ENCODE measurements around the gene TRIM71. TPM values are rescaled to one million over a fixed set of nuclear protein-coding genes. Genes with fewer than 3 reads are reported as not detected.
"Not testable (repeated sequence)": the region's sequence is repeated elsewhere in the genome, so short reads cannot be mapped to it uniquely, and the experiment has no call there.

TRIM71 gene
- total and polyA plus RNA-seq, 7 donors, result not detected

DNA sequence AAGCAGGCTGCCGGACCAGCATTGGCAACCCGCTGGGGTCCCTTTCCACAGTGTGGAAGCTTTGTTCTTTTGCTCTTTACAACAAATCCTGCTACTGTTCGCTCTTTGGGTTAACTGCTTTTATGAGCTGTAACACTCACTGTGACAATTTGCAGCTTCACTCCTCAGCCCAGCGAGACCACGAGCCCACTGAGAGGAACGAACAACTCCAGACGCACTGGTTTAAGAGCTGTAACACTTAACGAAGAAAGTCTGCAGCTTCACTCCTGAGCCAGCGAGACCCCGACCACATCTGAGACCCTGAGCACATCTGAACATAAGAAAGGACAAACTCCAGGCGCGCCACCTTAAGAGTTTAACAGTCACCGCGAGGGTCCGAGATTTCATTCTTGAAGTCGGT, 122.9 kb downstream of the TRIM71 start:
- intact Hi-C loops (cut with DNase I), result loop anchor here (10.0 kb wide), 1 partner anchor 434 kb away; no protein-coding TSS in a partner anchor
- H3K27me3 ChIP-seq, result no peaks in the 10 kb centered on the region
- H3K9me3 ChIP-seq, result no peaks in the 10 kb centered on the region
- H3K27ac ChIP-seq, result no peak overlapping the region
- no peaks in the 10 kb centered on the region for H3K4me1 ChIP-seq
- WGBS, 2 donors, result 82 to 92% methylated on average over 16 of the region's 16 CpGs
- H3K4me3 ChIP-seq, result no peak overlapping the region
- H3K36me3 ChIP-seq, result no peaks in the 10 kb centered on the region
- no peak for DNase-seq
- TF ChIP-seq CTCF (IDR thresholded peaks at IDR 0.05), result no peak
- no peak for TF ChIP-seq POLR2A (IDR thresholded peaks at IDR 0.05)
- TF ChIP-seq EP300 (IDR thresholded peaks at IDR 0.05), result no peak
- TF ChIP-seq POLR2AphosphoS5 (IDR thresholded peaks at IDR 0.05), result no peak

DNA sequence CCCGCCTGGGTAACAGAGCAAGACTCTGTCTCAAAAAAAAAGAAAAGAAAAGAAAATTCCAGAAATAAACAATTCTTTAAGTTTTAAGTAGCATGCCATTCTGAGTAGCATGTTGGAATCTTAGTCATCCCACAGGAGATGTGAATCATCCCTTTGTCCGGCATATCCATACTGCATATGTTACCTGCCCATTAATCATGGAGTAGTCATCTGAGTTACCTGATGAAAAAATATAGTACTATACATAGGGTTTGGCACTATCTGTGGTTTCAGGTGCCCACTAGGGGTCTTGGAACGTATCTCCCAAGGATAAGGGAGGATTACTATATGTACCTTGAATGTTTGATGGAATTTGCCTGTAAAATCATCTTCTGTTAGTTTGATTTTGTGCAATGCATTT, 127.3 kb downstream of the TRIM71 start:
- H3K27ac ChIP-seq, result no peak overlapping the region
- H3K9me3 ChIP-seq, result no peaks in the 10 kb centered on the region
- TF ChIP-seq POLR2AphosphoS5 (IDR thresholded peaks at IDR 0.05) (no peak), EP300 (IDR thresholded peaks at IDR 0.05) (no peak), POLR2A (IDR thresholded peaks at IDR 0.05) (no peak), CTCF (IDR thresholded peaks at IDR 0.05) (no peak)
- H3K27me3 ChIP-seq, result no peaks in the 10 kb centered on the region
- intact Hi-C loops (cut with DNase I), result loop anchor here (10.0 kb wide), 1 partner anchor 430 kb away; no protein-coding TSS in a partner anchor
- no peaks in the 10 kb centered on the region for H3K36me3 ChIP-seq
- no peak for DNase-seq
- H3K4me1 ChIP-seq, result no peaks in the 10 kb centered on the region
- WGBS, 2 donors, result 82% methylated on average over 3 of the region's 3 CpGs
- no peak overlapping the region for H3K4me3 ChIP-seq

GRCh38 chr3:32945598-32945997, 127.8 kb downstream of the TRIM71 start:
- H3K4me3 ChIP-seq, DNase-seq, H3K27ac ChIP-seq, H3K9me3 ChIP-seq, H3K4me1 ChIP-seq, H3K27me3 ChIP-seq, H3K36me3 ChIP-seq: not testable (repeated sequence)
- 93 to 94% methylated on average over 12 of the region's 12 CpGs for WGBS, 2 donors
- intact Hi-C loops (cut with DNase I), result loop anchor here (10.0 kb wide), 1 partner anchor 429 kb away; no protein-coding TSS in a partner anchor

DNA sequence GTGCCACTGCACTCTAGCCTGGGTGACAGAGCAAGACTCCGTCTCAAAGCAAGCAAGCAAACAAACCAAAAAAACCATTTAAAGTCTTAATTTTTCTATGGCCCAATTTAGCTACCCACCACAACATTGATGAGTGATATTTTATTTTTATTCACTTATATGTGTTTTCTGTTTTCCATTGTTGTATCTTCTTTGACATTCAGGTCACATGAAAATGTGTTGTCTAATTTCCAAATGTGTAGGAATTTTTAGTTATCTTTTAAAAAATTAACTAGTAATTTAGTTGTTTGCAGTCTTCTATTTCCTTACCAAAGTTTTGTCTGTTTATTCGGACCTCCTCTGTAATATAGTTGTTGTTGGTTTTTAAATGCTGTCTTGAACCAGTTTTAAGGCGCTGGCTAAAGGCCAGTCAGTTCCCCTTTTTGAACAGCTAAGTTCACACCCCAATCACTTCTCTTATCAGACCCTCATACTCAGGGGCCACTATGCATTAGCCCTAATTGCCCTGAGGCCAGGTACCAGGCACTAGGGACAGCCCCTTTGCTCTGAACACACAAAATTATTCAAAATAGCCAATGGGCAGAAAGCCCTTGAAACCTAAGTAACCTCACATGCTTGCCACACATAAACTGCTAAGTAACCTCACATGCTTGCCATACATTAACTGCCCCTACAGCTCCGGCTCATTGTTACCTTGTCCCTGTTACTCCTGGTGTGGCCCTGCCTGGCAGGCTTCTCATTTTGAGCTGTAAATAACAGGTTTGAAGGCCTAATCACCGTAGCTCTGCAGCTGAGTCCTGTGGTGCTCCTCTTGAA, 129.4 kb downstream of the TRIM71 start:
- WGBS, 2 donors, result 73 to 74% methylated on average over 5 of the region's 5 CpGs
- no peak overlapping the region for H3K4me3 ChIP-seq
- no peak for TF ChIP-seq EP300 (IDR thresholded peaks at IDR 0.05)
- intact Hi-C loops (cut with DNase I), result loop anchor here (10.0 kb wide), 1 partner anchor 428 kb away; no protein-coding TSS in a partner anchor
- no peak overlapping the region for H3K27ac ChIP-seq
- DNase-seq, result no peak
- H3K4me1 ChIP-seq, result no peaks in the 10 kb centered on the region
- no peaks in the 10 kb centered on the region for H3K9me3 ChIP-seq
- H3K36me3 ChIP-seq, result no peaks in the 10 kb centered on the region
- no peaks in the 10 kb centered on the region for H3K27me3 ChIP-seq

Other genes starting within 250 kb of the TRIM71 start
- 10 to 100 TPM; 17.2 to 36.0 (median 29.5) TPM for gene DYNC1LI1, start 247.1 kb upstream of the TRIM71 start, total RNA-seq
- 10 to 100 TPM; 15.9 to 18.5 (median 16.2) TPM for gene DYNC1LI1, start 247.1 kb upstream of the TRIM71 start, polyA plus RNA-seq
- 10 to 100 TPM; 13.0 to 33.5 (median 21.6) TPM for gene CNOT10, start 132.8 kb upstream of the TRIM71 start, total RNA-seq
- 10 to 100 TPM in 2 of 3 donors, 1 to 10 TPM in 1; 7.2 to 18.6 (median 17.1) TPM for gene CNOT10, start 132.8 kb upstream of the TRIM71 start, polyA plus RNA-seq
- gene CCR4, start 133.6 kb downstream of the TRIM71 start, total RNA-seq, result under 1 TPM in 1 of 4 donors, not detected in 3; 0.16 TPM
- gene CCR4, start 133.6 kb downstream of the TRIM71 start, polyA plus RNA-seq, result 1 to 10 TPM in 1 of 3 donors, not detected in 2; 3.1 TPM